Natural killer cell (primary cell): ENCODE results near the gene FIBCD1. TPM values are rescaled to one million over a fixed set of nuclear protein-coding genes. Genes with fewer than 3 reads are reported as not detected.
"Not testable (repeated sequence)": the region's sequence is repeated elsewhere in the genome, so short reads cannot be mapped to it uniquely, and the experiment has no call there.

Experiments
- ATAC-seq, 3 donors: fragments of 150-1000 bp in 2 of 3; fragments of 200-7000 bp in 1 of 3; cut with Tn5 transposase; 1 replicate in 1 of 3; 2 replicates in 2 of 3; pipeline ENCODE4 v1.10.0; 2021; ENCODE audit warnings: mild to moderate bottlenecking in 2 of 3, moderate library complexity in 2 of 3
- DNase-seq, 2 donors: peaks; one replicate each; pipeline versions ENCODE4 v3.0.0 to v3.0.0-alpha.2; 2013 to 2021; ENCODE audit warnings: mixed read lengths in 1 of 2
- H3K27ac ChIP-seq: one replicate; pipeline ENCODE4 v1.5.1; 2013; ENCODE audit warnings: mild to moderate bottlenecking, low read length
- H3K27me3 ChIP-seq: one replicate; pipeline ENCODE4 v1.6.1; 2013; ENCODE audit warnings: low read length; ENCODE audit not compliant: control insufficient read depth, insufficient read depth
- H3K36me3 ChIP-seq: one replicate; pipeline ENCODE4 v1.6.1; 2013; ENCODE audit warnings: low read length; ENCODE audit not compliant: control insufficient read depth, insufficient read depth
- H3K4me1 ChIP-seq: one replicate; pipeline ENCODE4 v1.6.1; 2013; ENCODE audit warnings: low read length; ENCODE audit not compliant: control insufficient read depth, insufficient read depth
- H3K4me3 ChIP-seq: one replicate; pipeline ENCODE4 v1.5.1; 2013; ENCODE audit warnings: low read length
- H3K9me3 ChIP-seq: one replicate; pipeline ENCODE4 v1.6.1; 2013; ENCODE audit warnings: low read length; ENCODE audit not compliant: control insufficient read depth, insufficient read depth
- H3K27ac Mint-ChIP-seq, 2 donors: one replicate each; pipeline ENCODE4 v1.8.0; 2022; ENCODE audit warnings: mild to moderate bottlenecking in 2 of 2, mixed read lengths in 2 of 2, moderate library complexity in 1 of 2
- H3K27me3 Mint-ChIP-seq, 2 donors: one replicate each; pipeline ENCODE4 v1.8.0; 2022; ENCODE audit warnings: low read depth in 2 of 2, mixed read lengths in 2 of 2
- H3K36me3 Mint-ChIP-seq: one replicate; pipeline ENCODE4 v1.8.0; 2022; ENCODE audit warnings: mixed read lengths
- H3K4me1 Mint-ChIP-seq, 2 donors: one replicate each; pipeline ENCODE4 v1.8.0; 2022; ENCODE audit warnings: mixed read lengths in 2 of 2
- H3K4me3 Mint-ChIP-seq: one replicate; pipeline ENCODE4 v1.8.0; 2022; ENCODE audit warnings: mild to moderate bottlenecking, moderate library complexity, mixed read lengths
- H3K9me3 Mint-ChIP-seq, 2 donors: one replicate each; pipeline ENCODE4 v1.8.0; 2022; ENCODE audit warnings: mixed read lengths in 2 of 2
- WGBS: methylation state at CpG from one replicate; pipeline ENCODE4 v1.1.7; 2013; ENCODE audit warnings: missing lambda C conversion rate; ENCODE audit not compliant: insufficient coverage; 5-methylcytosine and 5-hydroxymethylcytosine counted together
- intact Hi-C: fragments of 100-400 bp; cut with micrococcal nuclease; formaldehyde crosslinking; loops from one replicate; pipeline ENCODE4 v1.14.2; 2022
- total RNA-seq, 4 donors: library from RNA; stranded (reverse); fragments of 120-200 nt in 1 of 4; gene quantifications; one replicate each; pipeline versions ENCODE4 v1.2.3 to v1.2.4, GENCODE V29; 2013 to 2022
- TF ChIP-seq, protein P1 (sequence below): fragments of 200-600 bp; IDR thresholded peaks from one replicate; pipeline ENCODE4 v1.8.0; 2022; ENCODE audit warnings: antibody characterized with exemption

FIBCD1 gene
- total RNA-seq, 3 donors from 2014 or later (not counting 1 experiment from before 2014, with no cell fraction given): not detected

DNA sequence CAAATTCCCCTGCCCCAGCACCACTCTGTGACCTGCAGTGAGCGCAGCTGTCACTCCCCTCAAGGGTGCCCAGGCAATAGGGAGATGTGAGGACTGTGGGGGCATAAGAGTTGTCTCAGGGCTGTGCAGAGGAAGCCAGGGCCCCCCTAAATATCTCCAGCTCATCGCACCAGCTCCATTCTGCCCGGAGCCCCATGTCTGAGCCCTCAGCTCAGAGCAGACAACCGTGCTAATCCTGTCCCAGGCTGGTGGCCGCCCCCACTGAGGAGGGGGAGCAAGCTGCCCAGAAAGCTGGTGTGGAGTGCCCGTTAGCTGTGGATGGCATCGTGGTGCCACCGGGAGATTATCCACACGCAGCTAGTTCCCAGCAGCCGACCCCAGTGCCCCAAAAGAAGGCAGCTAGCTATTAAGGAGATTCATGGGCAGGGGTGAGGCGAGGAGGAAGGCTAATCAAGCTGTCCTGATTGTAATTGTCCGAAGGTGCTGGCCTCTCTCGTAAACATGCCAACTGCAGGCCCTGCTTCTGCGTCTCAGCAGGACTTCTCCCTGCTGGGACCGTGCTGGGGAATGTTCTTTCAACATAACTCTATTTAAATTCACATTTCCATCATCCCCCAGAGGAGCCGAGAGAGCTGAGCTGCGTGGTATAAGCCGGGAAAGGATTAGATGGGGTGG, 17.0 kb upstream of the FIBCD1 start:
- H3K36me3 Mint-ChIP-seq: no peaks in the 10 kb centered on the region
- Histone ChIP-seq H3K36me3 (no peaks in the 10 kb centered on the region), H3K4me1 (no peaks in the 10 kb centered on the region), H3K27ac (no peak overlapping the region), H3K4me3 (no peak overlapping the region), H3K9me3 (no peaks in the 10 kb centered on the region), H3K27me3 (no peaks in the 10 kb centered on the region)
- TF ChIP-seq, protein P1, sequence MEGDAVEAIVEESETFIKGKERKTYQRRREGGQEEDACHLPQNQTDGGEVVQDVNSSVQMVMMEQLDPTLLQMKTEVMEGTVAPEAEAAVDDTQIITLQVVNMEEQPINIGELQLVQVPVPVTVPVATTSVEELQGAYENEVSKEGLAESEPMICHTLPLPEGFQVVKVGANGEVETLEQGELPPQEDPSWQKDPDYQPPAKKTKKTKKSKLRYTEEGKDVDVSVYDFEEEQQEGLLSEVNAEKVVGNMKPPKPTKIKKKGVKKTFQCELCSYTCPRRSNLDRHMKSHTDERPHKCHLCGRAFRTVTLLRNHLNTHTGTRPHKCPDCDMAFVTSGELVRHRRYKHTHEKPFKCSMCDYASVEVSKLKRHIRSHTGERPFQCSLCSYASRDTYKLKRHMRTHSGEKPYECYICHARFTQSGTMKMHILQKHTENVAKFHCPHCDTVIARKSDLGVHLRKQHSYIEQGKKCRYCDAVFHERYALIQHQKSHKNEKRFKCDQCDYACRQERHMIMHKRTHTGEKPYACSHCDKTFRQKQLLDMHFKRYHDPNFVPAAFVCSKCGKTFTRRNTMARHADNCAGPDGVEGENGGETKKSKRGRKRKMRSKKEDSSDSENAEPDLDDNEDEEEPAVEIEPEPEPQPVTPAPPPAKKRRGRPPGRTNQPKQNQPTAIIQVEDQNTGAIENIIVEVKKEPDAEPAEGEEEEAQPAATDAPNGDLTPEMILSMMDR: no peak
- H3K4me3 Mint-ChIP-seq: no peak overlapping the region
- DNase-seq (no peak), ATAC-seq (no peak)
- H3K27ac Mint-ChIP-seq: no peak overlapping the region
- intact Hi-C loops: no loop called here
- H3K9me3 Mint-ChIP-seq: peaks cover 3 to 4% of the 10 kb centered on the region in 2 donors
- H3K27me3 Mint-ChIP-seq: no peaks in the 10 kb centered on the region
- WGBS: 77% methylated on average over 15 of the region's 18 CpGs
- peaks cover 0 to 7% of the 10 kb centered on the region in 2 donors for H3K4me1 Mint-ChIP-seq

DNA sequence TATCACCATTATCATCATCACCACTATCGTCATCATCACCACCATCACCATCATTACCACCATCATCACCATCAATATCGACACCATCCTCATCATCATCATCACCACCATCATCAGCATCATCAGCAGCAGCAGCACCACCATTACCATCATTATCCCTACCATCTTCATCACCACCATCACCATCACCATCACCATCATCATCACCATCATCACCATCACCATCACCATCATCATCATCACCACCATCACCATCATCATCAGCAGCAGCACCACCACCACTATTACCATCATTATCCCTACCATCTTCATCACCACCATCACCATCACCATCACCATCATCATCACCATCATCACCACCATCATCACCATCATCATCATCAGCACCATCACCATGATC, 15.9 kb upstream of the FIBCD1 start:
- H3K27ac Mint-ChIP-seq, H3K36me3 ChIP-seq, DNase-seq, H3K4me3 Mint-ChIP-seq, H3K4me3 ChIP-seq, H3K27me3 Mint-ChIP-seq, H3K4me1 Mint-ChIP-seq, H3K4me1 ChIP-seq, H3K27me3 ChIP-seq, H3K9me3 Mint-ChIP-seq, H3K36me3 Mint-ChIP-seq, intact Hi-C loops, H3K9me3 ChIP-seq, H3K27ac ChIP-seq: not testable (repeated sequence)
- ATAC-seq: peak in 1 of 3 donors; percentile 32
- WGBS: 94% methylated on average over 2 of the region's 2 CpGs

DNA sequence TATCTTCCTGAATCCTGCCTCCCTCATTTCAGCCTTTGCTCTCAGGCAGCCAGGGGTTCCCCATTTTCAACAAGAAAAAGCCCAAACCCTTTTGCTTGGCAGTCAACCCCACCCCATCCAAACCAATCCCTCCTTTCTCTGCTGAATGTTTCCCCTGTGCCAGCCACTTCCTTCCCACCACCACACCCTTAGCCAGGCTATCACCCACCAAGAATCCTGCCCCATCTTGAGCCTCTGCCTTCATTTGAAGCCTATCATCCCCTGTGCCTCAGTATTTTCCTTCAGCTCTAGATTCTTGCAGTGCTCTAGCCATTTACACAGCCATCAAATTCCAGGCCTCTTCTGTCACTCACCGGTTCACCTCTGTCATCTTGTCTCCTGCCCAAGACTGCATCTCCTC, 15.3 kb upstream of the FIBCD1 start:
- Mint-ChIP-seq H3K27me3 (peaks cover 0 to 7% of the 10 kb centered on the region in 2 donors), H3K27ac (no peak overlapping the region), H3K36me3 (no peaks in the 10 kb centered on the region), H3K9me3 (peaks cover 3 to 4% of the 10 kb centered on the region in 2 donors), H3K4me1 (peaks cover 0 to 7% of the 10 kb centered on the region in 2 donors), H3K4me3 (no peak overlapping the region)
- DNase-seq (no peak), ATAC-seq (no peak)
- H3K27ac ChIP-seq: no peak overlapping the region
- no peaks in the 10 kb centered on the region for H3K4me1 ChIP-seq
- H3K4me3 ChIP-seq: no peak overlapping the region
- TF ChIP-seq, protein P1: no peak
- WGBS: 100% methylated on average over 1 of the region's 1 CpG
- intact Hi-C loops: no loop called here
- no peaks in the 10 kb centered on the region for H3K9me3 ChIP-seq
- H3K36me3 ChIP-seq: no peaks in the 10 kb centered on the region
- no peaks in the 10 kb centered on the region for H3K27me3 ChIP-seq

DNA sequence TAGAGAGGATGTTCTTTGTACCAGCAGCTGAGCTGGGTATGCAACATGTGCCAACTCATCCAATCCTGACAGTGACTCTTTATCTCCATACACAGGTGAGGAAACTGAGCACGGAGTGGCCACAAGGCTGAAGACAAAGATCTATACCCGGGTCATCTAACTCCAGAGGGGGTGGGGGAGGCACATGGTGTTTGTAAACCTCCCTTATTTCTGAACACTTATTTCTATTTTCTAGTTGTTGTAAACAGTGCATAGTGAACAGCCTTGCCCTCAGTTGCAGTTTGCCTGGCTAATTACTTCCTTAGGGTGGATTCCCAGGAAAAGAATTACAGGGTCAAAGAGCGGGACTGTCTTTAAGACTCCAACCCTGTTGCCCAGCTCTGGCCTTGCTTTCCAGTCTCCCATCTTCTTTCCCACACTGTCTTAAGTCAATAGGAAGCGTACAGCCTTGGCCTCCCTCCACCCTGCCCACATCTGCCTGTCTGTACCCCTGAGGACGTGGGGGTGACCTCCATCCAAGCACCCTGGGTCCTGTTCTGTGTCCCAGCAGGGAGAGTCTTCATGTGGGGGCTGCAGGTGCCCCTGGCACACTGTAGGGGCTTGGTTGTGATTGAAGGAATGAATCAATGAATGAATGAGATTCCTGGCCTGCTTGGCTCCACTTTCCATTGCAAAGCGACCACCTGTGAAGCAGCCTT, 13.2 kb upstream of the FIBCD1 start:
- Histone ChIP-seq H3K27ac (no peak overlapping the region), H3K4me3 (no peak overlapping the region), H3K36me3 (no peaks in the 10 kb centered on the region), H3K27me3 (no peaks in the 10 kb centered on the region), H3K9me3 (no peaks in the 10 kb centered on the region), H3K4me1 (no peaks in the 10 kb centered on the region)
- H3K4me3 Mint-ChIP-seq: no peak overlapping the region
- 66% methylated on average over 6 of the region's 6 CpGs for WGBS
- no peak overlapping the region for H3K27ac Mint-ChIP-seq
- peaks cover 11 to 14% of the 10 kb centered on the region in 2 donors for H3K27me3 Mint-ChIP-seq
- H3K4me1 Mint-ChIP-seq: no peaks in the 10 kb centered on the region
- intact Hi-C loops: no loop called here
- no peak for DNase-seq
- H3K9me3 Mint-ChIP-seq: no peaks in the 10 kb centered on the region
- ATAC-seq: no peak
- no peaks in the 10 kb centered on the region for H3K36me3 Mint-ChIP-seq
- TF ChIP-seq, protein P1: no peak
